Fibroblast of lung (primary cell): ENCODE data around the gene PRKCD.

Experiments used
- EZH2 ChIP-seq: IDR thresholded peaks from 2 replicates; pipeline ENCODE4 v1.5.1; 2012; ENCODE audit warnings: low read length, control low read depth, mild to moderate bottlenecking; ENCODE audit errors: missing control alignments
- TF ChIP-seq, protein P1 (sequence below), 2 donors: IDR thresholded peaks in 1 of 2; conservative IDR thresholded peaks in 1 of 2; 1 replicate in 1 of 2; 2 replicates in 1 of 2; pipeline ENCODE4 v1.5.1; 2011 to 2012; ENCODE audit warnings: low read length in 2 of 2, control low read depth in 1 of 2, inconsistent platforms in 1 of 2, low read depth in 1 of 2, mild to moderate bottlenecking in 1 of 2

DNA sequence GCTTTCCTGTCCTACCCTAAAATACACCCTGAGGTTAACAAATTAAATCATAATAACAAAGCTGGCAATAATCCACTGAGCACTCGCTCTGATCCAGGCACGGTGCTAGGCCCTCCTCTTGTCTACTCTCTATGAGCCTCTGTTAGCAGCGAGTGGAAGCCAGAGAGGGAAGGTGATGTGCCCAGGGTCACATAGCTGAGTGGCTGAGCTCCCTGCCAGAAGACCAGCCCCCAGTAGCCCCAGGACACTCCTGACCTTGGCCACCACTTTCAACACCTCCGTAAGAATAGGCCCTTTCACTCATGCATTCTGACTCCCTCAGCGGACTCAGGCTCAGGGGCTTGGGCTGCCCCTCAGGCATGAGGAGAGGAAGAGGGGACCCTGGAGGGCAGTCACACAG, 9.5 kb upstream of the PRKCD start:
- TF ChIP-seq, protein P1, sequence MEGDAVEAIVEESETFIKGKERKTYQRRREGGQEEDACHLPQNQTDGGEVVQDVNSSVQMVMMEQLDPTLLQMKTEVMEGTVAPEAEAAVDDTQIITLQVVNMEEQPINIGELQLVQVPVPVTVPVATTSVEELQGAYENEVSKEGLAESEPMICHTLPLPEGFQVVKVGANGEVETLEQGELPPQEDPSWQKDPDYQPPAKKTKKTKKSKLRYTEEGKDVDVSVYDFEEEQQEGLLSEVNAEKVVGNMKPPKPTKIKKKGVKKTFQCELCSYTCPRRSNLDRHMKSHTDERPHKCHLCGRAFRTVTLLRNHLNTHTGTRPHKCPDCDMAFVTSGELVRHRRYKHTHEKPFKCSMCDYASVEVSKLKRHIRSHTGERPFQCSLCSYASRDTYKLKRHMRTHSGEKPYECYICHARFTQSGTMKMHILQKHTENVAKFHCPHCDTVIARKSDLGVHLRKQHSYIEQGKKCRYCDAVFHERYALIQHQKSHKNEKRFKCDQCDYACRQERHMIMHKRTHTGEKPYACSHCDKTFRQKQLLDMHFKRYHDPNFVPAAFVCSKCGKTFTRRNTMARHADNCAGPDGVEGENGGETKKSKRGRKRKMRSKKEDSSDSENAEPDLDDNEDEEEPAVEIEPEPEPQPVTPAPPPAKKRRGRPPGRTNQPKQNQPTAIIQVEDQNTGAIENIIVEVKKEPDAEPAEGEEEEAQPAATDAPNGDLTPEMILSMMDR (conservative IDR thresholded peaks at IDR 0.05 in 1 of 2, IDR thresholded peaks at IDR 0.05 in 1 of 2; ENCODE audit: low read depth in 1 of 2, low read length in 2 of 2) = no peak
- TF ChIP-seq EZH2 = no peak
